NCI-H524 (cell line): Measurements from ENCODE around the gene RPL35.

Source experiments
- DNase-seq, 2 experiments: peaks; one replicate each; lab custom pipeline; 2025; lab: John Stamatoyannopoulos, UW

Gene RPL35

DNA sequence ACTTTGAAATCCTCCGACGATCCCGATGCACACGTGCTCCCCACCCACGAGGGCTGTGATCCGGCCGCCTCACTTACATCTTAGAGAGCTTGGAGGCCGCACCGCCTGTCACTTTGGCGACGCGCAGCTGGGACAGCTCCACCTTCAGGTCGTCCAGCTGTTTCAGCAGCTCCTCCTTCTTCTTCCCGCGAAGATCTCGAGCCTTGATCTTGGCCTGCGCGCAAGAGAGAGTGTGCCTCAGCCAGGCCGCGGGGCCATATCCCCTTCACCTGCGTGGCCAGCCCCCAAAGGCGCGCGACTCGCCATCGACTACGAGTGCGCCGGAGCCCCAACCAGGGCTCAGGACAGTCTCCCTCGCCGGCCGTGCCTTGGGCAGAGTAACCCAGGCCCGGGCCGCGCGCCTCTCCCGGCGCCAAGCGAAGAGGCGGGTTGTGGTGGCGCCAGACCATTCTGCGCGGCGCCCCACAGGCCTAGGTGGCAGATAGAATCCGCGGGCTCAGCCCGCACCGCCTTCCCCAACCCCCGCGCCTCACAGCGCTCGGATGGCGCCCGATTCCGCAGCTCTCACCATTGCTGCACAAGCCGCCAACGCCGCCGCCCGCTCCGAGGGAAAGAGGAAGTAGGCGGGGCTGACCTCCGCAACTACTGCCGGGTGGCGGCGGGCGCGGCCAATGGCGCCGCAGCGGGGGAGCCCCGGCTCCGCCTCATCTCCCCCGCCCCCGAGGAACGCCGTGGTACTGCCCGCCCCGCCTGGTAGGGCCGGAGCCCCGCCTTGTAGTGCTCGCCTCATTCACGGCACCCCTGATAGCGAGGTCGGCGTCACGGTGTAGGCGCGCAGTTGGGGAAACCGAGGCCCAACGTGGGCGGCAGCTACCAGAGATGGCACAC, at the start of gene RPL35, which contains the start of gene ARPC5L:
RPL35 (minus strand) TSS at position 616 of the 888 bp plus-strand sequence; CDS start at position 571, 45 bp downstream.
ARPC5L (plus strand) TSS at position 789 of the 888 bp plus-strand sequence. CDS start 7,161 bp downstream, outside the sequence.
- peak; percentile 90 to 95 for DNase-seq

DNA sequence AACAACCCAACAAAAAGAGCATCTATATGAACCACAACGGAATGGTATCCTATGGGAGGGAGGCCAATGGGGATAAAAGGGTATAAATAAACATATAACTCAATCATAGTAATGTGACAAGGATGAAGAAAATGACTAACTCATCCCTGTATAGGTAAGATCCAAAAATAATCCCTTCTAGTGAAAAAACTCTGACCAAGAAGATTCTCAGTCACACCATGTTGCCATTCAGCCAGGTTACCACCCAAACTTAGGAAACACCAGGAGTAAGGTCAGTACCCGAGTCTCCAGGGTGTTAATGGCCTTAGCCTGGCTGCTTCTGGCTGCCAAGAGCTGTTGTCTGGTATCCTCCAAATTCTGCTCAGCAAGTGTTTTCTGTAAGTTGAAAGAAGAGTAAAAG, 46.3 kb upstream of the RPL35 start:
- DNase-seq: no peak

DNA sequence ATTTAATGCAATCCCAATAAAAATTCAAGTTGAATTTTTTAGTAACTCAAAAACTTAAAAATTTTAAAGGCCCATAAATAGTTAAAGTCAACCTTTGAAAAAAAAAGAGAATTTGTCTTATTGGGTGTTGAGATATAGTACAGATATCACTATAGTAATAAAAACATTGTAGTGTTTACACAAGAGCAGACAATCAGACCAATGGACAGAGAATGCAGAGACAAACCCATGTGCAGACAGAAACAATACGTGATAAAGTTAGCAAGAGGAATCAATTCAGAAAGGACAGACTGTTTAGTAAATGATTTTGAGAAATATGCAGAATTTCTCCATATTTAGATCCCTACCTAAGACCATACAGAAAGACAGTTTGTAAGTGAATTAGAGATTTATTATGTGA, 45.2 kb upstream of the RPL35 start:
- DNase-seq: no peak

DNA sequence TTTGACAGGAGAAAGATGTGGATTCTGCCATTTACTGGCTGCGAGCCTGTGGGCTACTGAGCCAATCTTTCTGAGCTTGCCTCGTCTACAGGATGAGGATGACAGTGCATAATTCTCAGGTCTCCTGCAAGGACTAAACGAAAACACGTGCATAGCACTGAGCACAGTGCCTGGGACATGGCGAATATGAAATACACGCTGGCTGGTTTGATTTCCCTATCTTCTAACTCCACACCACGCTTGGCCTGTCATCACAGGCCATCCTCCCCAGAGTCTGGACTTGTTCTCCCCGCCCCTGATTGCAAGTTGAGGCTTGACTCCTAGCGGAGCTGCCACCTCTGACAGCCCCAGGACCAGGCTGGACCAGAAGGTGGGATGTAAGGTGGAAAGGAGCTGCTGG, 38.1 kb upstream of the RPL35 start:
- no peak for DNase-seq

DNA sequence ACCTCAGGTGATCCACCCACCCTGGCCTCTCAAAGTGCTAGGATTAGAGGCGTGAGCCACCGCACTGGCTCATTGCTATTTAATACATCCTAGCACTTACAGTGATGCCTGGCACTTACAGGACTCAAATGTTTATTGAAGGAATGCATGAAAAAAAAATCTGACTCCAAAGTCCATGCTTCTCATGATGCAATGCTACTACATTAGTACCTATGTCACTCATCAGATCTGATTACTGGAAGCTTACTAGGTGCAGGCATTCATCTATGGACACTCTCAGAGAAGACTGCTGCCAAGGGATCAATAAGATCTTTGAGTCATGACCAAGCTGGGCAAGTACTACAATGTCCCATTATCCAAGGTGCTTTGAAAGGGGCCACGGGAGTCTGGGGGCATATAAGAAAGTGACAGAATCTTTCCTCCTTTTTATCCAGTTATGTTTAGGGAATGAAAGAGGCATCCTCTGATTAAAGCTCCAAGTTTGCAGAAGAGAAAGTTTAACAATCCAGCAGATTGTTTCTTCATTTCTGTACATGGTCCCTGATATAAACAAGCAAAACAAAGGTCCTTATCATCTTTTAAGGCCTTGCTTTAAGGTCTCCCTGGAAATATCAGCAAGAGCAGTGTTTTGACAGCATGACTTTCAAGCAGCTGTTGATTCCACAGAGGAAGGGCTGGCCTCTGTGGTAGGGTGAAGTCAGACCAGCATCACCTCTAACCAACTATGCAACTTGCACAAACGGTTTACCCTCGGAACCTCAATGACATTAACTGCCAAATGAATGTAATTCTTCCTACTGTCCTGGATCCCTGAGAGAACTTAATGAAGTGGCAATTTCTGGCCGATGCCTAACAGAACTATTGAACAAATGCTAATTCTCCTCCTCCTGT, 36.1 kb upstream of the RPL35 start:
- DNase-seq: no peak

DNA sequence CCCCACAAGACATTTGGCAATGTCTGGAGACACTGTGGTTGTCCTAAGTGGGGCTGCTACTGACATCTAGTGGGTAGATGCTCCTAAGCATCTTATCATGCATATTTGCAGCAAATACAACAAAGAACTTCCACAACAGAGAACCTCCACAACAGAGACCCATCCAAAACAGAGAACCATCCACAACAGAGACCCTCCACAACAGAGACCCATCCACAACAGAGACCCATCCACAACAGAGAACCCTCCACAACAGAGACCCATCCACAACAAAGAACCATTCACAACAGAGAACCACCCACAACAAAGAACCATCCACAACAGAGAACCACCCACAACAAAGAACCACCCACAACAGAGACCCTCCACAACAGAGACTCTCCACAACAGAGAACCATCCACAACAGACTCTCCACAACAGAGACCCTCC, 33.0 kb upstream of the RPL35 start:
- DNase-seq: peak; percentile 30 to 45

DNA sequence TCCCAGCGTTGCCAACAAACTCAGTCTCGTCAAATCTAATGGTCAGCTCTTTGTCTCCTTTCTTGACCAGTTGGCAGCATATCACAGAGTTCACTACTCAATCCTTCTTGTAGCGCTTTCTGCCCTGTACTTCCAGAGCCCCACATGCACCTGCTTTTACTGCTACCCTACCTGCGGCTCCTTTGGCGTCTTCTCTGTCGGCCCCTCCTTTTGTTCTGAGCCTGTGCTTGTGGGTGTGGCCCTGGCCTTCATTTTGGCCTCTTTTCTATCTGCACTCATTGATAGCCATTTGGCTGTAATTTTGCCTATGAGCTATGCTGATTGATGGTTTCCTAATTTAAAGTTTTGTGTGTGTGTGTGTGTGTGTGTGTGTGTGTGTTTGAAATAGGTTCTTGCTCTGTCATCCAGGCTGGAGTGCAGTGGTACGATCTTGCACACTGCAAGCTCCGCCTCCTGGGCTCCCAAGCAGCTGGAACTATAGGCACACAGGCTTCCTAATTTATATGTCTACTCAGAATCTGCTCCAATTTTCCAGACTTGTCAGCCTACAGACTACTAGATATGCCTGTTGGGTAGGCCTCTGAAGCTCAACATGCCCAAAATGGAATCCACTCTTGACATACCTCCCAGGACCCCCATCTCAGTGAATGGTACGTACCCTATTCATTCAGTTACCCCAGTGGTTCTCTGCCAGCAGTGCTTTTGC, 32.4 kb upstream of the RPL35 start:
- no peak for DNase-seq

DNA sequence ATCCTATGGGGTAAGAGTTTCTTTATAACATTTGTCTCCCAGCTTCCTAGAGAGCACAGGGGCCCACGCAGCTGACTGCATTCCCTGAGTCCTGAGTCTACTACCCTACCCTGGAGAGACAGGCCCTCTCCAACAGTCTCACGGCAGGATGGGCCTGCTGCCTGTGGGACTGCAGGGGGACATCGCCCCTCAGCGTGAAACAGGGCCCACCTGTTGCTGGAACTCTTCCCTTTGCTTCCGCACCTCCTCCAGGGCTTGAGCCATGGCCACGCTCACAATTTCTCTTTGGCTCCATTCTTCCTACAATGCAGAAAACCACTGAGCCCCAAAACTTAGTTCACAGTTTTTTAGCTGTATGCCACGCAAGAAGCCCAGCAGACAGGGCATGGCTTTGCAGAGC, 28.4 kb upstream of the RPL35 start:
- no peak for DNase-seq

DNA sequence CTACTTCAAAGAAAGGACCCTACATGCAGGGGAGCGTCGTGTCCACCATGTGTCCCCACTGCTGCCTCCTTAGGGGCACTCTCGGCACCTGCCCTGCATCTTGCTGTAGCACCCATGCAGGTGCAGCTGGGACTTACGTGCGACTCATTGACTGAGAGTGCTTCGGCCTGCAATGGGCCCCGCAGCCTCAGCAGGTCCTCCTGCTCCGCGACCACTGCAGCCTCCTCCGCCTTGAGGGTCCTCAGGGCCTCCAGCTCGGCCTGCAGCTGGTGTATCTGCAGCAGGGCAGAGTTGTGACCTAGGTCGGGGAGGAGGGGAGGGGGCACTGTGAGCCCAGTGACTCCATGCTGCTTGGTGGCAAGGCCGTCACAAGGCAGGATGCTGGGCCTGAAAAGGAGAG, 27.2 kb upstream of the RPL35 start:
- DNase-seq: no peak

DNA sequence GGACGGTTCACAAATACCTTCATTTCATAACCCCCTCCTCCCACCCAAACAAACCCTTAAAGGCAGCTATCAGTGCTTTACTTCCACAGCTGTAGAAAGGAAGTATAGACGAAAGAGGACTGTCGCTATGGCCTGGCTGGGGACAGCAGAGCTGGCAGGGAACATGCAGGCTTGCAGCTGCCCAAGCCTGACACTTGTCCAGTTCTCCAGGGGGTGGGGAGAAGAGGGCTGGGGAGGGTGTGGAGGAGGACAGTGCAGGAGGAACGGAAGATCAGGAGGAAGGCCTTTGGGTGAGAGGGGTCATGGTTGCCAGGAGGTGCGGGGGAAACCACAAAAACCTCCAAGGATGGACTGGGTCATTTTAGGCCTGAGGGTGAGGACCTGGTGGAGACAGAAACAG, 26.1 kb upstream of the RPL35 start:
- DNase-seq: no peak

DNA sequence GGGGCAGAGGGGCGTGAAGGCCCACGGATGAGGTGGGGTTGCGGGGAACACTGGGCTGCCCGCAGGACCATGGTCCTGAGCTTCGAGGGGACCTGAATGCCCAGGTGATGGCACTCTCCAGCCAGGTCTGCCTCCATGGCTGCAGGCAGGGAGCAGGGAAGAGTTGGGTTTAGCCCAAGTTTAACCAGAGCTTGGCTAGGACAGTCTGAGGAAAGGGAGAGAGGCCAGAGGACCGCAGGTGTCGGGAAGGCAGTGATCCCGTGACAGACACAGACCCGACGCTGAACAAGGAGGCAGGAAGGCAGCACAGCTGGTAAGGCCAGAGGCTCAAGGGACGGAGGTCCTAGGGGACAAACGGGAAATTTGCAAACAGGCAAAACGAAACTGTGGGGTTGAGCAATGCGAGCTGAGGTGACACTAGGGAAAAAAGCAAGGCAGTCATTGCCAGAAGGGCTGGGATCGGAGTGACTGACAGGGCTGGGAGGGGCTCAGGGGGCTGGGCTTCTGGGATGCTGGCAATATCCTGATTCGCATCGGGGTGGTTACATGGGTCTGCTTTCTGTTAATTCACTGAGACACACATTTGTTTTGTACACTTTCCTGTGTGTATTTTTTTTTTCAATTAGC, 25.2 kb upstream of the RPL35 start:
- no peak for DNase-seq

DNA sequence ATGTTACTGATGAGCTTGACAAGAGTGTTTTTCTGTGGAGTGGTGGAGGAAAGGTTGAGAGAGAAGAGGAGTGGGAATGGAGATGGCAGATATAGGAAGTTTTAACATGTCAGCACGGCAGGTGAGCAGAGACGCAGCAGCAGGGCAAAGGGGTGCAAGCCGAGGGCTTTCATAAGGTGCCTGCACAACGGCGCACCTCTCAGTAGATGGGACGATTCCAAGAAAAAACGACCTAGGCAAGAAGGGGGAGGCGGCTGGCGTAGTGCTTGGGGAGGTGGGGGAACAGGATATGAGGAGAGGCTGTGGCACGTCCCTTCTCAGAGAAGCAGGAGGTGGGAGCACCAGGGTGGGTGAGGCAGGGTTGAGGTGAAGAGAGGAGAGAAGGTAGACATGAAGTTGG, 24.7 kb upstream of the RPL35 start:
- DNase-seq: no peak

DNA sequence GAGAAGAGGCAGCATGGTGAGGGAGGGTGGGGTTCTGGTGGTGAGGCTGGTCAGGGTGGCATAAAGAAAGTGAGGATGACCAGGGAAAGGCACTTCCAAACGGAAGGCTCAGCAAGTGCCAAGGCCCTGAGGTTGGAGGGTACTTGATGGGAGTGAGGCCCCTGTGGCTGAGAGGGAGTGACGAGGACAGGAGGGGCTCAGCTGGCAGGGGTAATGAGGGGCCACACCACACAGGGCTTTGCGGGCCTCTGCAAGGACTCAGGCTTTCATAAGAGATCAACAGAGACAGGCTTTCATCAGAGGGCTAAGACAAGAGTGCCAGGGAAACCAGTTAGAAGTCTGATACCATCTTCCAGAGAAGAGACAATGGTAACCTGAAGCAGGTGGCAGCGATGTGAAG, 23.8 kb upstream of the RPL35 start:
- DNase-seq: no peak

DNA sequence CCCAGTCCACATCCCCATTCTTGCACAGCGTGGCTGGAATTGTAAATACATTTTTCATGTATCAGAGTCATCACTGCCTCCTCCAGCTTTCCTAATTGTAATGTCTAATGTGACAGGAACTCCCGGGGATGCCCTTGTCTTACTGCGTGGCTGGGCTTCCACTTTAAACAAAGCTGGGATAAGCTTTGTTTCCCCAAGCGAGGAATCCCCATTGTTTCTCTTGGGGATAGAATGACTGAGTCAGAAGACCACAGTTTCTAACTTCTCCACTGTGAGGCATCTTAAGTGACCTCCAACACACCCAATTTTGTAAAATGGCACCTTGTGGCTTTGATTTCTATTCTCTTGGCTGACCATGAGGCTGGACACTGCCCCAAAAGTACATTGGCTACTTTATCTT, 22.6 kb upstream of the RPL35 start:
- no peak for DNase-seq

DNA sequence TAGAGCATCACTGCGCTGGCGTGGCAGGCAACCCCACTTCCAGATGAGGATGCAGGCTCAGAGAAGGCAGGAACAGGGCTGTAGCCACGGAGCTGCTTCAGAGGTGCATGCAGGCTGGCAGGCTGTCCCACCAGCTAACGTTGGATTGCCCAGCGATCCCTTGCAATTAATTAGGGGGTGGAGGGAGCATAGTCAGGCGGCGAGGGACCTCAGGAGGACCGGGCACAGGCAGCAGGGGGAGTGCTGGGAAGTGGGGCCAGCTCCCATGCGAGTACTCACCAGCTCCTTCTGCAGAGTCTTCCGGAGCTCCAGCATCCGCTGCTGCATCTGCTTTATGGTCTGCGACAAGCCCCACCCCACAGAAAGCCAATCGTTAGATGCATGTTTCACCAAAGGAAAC, 20.5 kb upstream of the RPL35 start:
- no peak for DNase-seq

DNA sequence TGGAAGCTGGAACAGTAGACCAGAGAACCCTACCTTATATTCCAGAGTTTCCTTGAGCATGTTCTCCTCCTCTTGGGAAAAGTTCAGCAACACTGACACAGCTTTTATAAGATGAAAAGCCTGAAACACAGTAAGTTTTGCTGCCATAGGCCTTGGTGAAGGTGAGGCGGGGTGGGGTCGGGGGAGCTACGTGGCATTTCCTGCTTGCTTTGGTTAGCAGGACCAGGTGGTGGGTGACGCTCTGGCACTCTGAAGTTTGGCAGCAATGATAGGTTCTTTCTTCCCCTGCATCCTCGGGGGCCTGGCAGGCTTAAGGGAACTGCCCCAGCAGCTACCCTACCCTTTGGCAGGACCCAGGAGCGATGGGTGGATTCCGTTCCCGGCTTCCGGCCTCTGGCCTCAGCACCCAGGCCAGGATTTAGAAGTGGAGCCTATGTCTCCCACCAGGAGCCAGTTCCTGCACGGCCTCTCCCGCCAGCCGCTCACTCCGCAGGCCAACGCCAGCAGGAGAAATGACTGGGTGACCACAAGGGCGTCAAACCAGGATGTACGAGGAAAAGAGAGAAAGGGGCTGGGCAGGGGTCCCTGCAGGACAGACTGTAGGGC, 19.5 kb upstream of the RPL35 start:
- DNase-seq: no peak

DNA sequence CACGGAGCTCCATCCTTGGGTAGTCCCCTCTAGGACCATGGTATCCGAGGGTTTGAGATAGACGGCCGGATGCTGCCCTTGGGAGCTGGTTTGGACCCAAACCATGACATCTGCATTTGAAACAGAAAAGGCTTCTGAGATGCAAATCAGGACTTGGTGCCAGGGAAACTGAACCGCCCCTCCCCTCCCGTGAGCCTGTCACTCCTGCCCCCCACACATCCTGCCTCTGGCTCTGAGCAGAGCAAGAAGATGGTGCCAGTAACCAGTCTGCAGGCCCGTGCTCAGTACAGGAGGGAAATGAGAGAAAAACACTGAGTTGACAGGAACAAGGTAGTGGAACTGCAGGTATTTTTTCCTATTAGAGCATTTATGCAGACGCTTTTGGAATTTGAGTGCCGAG, 18.7 kb upstream of the RPL35 start:
- DNase-seq: no peak

DNA sequence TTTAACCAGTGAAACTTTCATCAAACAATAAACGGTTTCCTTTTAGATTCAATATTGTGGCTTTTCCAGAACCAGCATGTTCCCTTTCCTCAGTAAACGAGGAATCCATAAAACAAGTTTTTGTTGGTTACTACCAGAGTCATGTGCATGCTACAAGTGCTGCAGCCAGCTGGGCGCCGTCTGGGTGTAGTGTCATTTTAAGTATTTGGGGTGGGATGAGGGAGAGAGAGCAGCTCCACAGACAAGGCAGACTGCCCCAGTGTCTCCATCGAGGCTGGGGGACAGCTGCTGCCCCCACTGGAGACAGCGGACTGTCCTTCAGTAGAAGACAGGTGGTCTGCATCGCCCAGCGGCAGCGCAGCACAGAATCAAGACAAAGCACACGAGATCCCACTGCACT, 17.5 kb upstream of the RPL35 start:
- peak in 1 of 2 experiments; percentile 45 for DNase-seq

DNA sequence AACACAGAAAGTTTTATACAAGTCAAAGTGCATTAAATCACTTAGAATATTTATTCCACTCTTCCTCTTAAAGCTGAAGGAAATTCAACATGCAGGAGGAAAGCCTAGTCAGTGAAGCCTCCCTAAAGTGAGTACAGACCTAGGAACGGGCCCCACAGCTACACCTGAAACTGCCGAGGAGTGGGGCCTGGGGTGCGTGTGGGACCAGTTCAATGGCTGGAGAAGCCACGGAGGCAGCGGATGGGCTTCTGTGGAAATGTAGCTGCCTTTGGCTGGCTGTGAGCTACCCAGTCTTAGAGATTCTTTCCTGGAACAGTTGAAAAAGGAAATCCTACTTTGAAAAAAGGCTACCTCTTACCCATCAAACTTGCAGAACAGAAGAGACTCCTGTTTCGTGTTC, 16.8 kb upstream of the RPL35 start:
- no peak for DNase-seq

DNA sequence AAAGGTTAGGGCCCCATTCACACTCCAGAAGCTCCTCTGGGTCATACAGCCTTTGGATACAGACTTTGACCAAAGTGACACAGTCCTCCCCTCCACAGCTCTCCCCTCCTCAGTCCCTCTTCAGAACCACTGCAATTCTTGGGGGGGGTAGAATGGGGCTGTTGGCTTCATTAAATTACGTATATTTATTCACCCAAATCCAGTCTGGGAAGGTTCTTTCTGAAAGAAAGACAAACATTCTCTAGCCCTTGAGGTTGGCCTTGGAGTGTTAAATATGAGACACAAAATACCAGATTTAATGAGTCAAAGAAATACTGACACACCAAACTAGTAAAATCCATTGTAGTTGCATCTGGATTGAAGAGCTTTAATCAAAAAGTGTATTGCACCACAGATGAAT, 16.3 kb upstream of the RPL35 start:
- no peak for DNase-seq

DNA sequence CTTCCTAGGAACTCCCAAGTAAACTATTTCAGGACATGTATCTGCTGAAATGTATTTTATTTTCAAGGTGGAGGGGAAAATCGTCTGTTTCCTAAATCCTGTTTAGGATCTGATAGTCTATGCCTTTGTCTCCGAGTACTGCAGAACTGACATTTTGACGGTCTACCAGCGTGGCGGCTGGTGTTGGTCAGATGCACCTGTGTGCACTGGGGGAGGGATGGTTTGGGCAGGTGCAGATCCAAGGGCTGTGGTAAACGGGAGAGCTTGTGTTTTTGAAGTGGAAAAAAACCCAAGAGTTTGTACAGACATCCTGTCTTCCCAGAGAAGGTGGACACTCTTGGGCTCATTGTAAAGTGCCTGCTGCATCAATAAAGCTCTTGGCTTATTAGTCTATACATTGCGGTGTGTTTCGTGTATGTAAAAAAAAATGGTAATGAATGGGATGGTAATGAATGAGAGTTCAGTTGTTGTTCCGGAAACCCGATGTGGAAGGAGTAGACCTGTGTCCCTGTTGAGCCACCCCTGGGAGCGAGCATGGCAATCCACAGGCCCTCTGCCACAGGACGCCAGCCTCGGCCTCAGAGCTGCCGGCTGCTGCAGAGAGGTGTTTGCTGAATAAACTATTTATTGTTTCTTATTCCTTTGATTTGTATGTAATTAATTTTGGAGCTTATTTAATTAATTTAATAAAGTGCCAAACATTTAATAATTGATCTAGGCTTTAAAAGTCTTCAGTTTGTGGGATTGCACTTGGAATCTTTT, 15.4 kb upstream of the RPL35 start:
- DNase-seq: no peak
